HepG2 (cell line): ENCODE data around the gene BARX1. TPM values are rescaled to one million over a fixed set of nuclear protein-coding genes. Genes with fewer than 3 reads are reported as not detected.

Experiments used
- CTCF ChIP-seq: sonication (generic); formaldehyde crosslinking; IDR thresholded peaks from 2 replicates; pipeline ENCODE4 v1.5.0; 2020; ENCODE audit warnings: mild to moderate bottlenecking, missing genetic modification reagents, moderate library complexity
- EP300 ChIP-seq, 3 experiments: sonication (generic) in 1 of 3; formaldehyde crosslinking in 1 of 3; IDR thresholded peaks; 2 replicates each; pipeline versions ENCODE4 v1.5.1 to v1.6.1; 2011 to 2020; ENCODE audit warnings: low read depth in 2 of 3, low read length in 2 of 3, borderline replicate concordance in 1 of 3, improper control_type of control experiment in 1 of 3, mild to moderate bottlenecking in 1 of 3, missing genetic modification reagents in 1 of 3, moderate library complexity in 1 of 3
- HNF1A ChIP-seq, 2 experiments: sonication (generic) in 1 of 2; formaldehyde crosslinking in 1 of 2; IDR thresholded peaks; 2 replicates each; pipeline versions ENCODE4 v1.4.0 to v1.6.1; 2016 to 2020; ENCODE audit warnings: borderline replicate concordance in 1 of 2, low read depth in 1 of 2, mild to moderate bottlenecking in 1 of 2, missing genetic modification reagents in 1 of 2
- MXD4 ChIP-seq: IDR thresholded peaks from 2 replicates; pipeline ENCODE4 v1.6.1; 2016; ENCODE audit warnings: mild to moderate bottlenecking, missing biosample characterization, missing genetic modification reagents
- RAD21 ChIP-seq: fragments of 450-650 bp; formaldehyde crosslinking; IDR thresholded peaks from 2 replicates; pipeline ENCODE4 v1.5.0; 2020; ENCODE audit warnings: mild to moderate bottlenecking
- SMC3 ChIP-seq: IDR thresholded peaks from 2 replicates; pipeline ENCODE4 v1.6.1; 2011; ENCODE audit warnings: low read length, improper control_type of control experiment
- STAG1 ChIP-seq: sonication (generic); formaldehyde crosslinking; IDR thresholded peaks from 2 replicates; pipeline ENCODE4 v1.4.0; 2020; ENCODE audit warnings: missing genetic modification reagents
- ZBTB39 ChIP-seq: sonication (generic); formaldehyde crosslinking; IDR thresholded peaks from 2 replicates; pipeline ENCODE4 v1.5.0; 2020; ENCODE audit warnings: missing genetic modification reagents
- ZNF280D ChIP-seq: sonication (generic); formaldehyde crosslinking; IDR thresholded peaks from 2 replicates; pipeline ENCODE4 v1.5.1; 2020; ENCODE audit warnings: mild to moderate bottlenecking, missing genetic modification reagents
- ZNF720 ChIP-seq: sonication (generic); formaldehyde crosslinking; IDR thresholded peaks from 2 replicates; pipeline ENCODE4 v1.4.0; 2020; ENCODE audit warnings: missing genetic modification reagents
- polyA plus RNA-seq, 8 experiments: library from polyadenylated mRNA; depleted of rRNA in 3 of 8; stranded (reverse) in 7 of 8; unstranded in 1 of 8; fragments of >200 nt; fragmentation: Illumina TruSeq in 4 of 8; extraction: Trizol in 4 of 8; gene quantifications; 2 replicates each; pipeline versions ENCODE4 v1.2.1 to v1.2.3, GENCODE V29; 2011 to 2016; ENCODE audit warnings: low read depth in 4 of 8, missing spikeins in 1 of 8, mixed read lengths in 1 of 8; ENCODE audit not compliant: insufficient read depth in 1 of 8
- total RNA-seq, 5 experiments: library from RNA; depleted of rRNA; stranded (reverse); fragments of >200 nt; fragmentation: Illumina TruSeq; extraction: Trizol; gene quantifications; 2 replicates each; pipeline ENCODE4 v1.2.3, GENCODE V29; 2016; ENCODE audit warnings: low read depth in 1 of 5

The BARX1 gene
- total and polyA plus RNA-seq, 2 of the 13 experiments (the other 11 are each of a cell fraction or from before 2014, with no cell fraction given): not detected

GRCh38 chr9:93965830-93966577, 10.8 kb upstream of the BARX1 start (continued):
- no peak for TF ChIP-seq HNF1A (IDR thresholded peaks at IDR 0.05; ENCODE audit: low read depth)
- TF ChIP-seq HNF1A (CRISPR knock-in tag; IDR thresholded peaks at IDR 0.05; ENCODE audit: borderline replicate concordance): no peak
- no peak for TF ChIP-seq ZBTB39
- peak; percentile 50 for TF ChIP-seq CTCF
- TF ChIP-seq ZNF720 (CRISPR knock-in tag): no peak
- no peak for TF ChIP-seq EP300 (IDR thresholded peaks at IDR 0.05; ENCODE audit: low read depth in 2 of 2, low read length in 2 of 2)
- TF ChIP-seq EP300 (CRISPR knock-in tag; IDR thresholded peaks at IDR 0.05; ENCODE audit: borderline replicate concordance): no peak
- TF ChIP-seq STAG1 (CRISPR knock-in tag): peak; percentile 63
- no peak for TF ChIP-seq MXD4
- TF ChIP-seq ZNF280D (CRISPR knock-in tag): no peak
- TF ChIP-seq SMC3: 0 out of 2 replicates have a peak, but pooled peaks have one; percentile 9
- TF ChIP-seq RAD21: 0 out of 2 replicates have a peak, but pooled peaks have one; percentile 18
